Measurements from ENCODE around the gene TRIM65. TPM values are rescaled to one million over a fixed set of nuclear protein-coding genes. Genes with fewer than 3 reads are reported as not detected.

Gene TRIM65
- total RNA-seq, 2 donors from 2014 or later: 27.4 to 35.3 TPM

DNA sequence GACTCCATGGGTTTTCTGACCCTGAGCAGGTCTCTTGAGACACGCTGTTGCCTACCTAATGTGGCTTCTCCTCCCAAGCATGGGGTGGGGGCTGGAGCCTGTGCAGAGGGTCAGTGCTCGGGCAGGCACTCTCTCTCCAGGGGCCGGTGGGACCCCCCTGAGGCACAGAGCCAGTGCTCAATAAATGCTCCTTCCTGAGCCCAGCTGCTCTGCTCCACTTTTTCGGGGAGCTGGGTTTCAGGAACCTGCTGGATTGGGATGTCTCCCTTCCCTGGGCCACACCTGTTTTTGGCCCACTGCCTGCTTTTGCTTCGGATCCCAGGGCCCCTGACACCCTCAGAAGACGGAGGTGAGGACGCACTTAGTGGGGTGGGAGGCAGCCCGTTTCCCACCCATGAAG, 1.3 kb upstream of the TRIM65 start:
- Mint-ChIP-seq H3K4me3 (no peak overlapping the region), H3K36me3 (ENCODE audit: low read depth) (peaks cover 28% of the 10 kb centered on the region), H3K27me3 (ENCODE audit: insufficient read depth) (no peaks in the 10 kb centered on the region), H3K4me1 (peaks cover 24% of the 10 kb centered on the region), H3K27ac (peak overlapping the region; percentile 59), H3K9me3 (no peaks in the 10 kb centered on the region)
- H3K4me3 ChIP-seq (ENCODE audit: low read length): no peak overlapping the region
- no peaks in the 10 kb centered on the region for H3K27me3 ChIP-seq (ENCODE audit: control insufficient read depth, insufficient read depth, low read length, poor library complexity, severe bottlenecking)
- H3K36me3 ChIP-seq (ENCODE audit: control insufficient read depth, insufficient read depth, low read length): peaks cover 39% of the 10 kb centered on the region
- DNase-seq: peak; percentile 47
- WGBS, 2 experiments (ENCODE audit: insufficient coverage in 1 of 2, insufficient read length in 1 of 2): 95 to 100% methylated on average over 3 to 8 of the region's 8 CpGs
- no peaks in the 10 kb centered on the region for H3K9me3 ChIP-seq (ENCODE audit: control insufficient read depth, low read length)
- H3K4me1 ChIP-seq (ENCODE audit: control insufficient read depth, insufficient read depth, low read length): peaks cover 12% of the 10 kb centered on the region
- H3K27ac ChIP-seq (ENCODE audit: low read depth, low read length): no peak overlapping the region
- H3K9ac ChIP-seq (ENCODE audit: extremely low read depth, low read length, poor library complexity, severe bottlenecking): no peak overlapping the region
- TF ChIP-seq, protein P1, sequence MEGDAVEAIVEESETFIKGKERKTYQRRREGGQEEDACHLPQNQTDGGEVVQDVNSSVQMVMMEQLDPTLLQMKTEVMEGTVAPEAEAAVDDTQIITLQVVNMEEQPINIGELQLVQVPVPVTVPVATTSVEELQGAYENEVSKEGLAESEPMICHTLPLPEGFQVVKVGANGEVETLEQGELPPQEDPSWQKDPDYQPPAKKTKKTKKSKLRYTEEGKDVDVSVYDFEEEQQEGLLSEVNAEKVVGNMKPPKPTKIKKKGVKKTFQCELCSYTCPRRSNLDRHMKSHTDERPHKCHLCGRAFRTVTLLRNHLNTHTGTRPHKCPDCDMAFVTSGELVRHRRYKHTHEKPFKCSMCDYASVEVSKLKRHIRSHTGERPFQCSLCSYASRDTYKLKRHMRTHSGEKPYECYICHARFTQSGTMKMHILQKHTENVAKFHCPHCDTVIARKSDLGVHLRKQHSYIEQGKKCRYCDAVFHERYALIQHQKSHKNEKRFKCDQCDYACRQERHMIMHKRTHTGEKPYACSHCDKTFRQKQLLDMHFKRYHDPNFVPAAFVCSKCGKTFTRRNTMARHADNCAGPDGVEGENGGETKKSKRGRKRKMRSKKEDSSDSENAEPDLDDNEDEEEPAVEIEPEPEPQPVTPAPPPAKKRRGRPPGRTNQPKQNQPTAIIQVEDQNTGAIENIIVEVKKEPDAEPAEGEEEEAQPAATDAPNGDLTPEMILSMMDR (conservative IDR thresholded peaks at IDR 0.05): no peak

DNA sequence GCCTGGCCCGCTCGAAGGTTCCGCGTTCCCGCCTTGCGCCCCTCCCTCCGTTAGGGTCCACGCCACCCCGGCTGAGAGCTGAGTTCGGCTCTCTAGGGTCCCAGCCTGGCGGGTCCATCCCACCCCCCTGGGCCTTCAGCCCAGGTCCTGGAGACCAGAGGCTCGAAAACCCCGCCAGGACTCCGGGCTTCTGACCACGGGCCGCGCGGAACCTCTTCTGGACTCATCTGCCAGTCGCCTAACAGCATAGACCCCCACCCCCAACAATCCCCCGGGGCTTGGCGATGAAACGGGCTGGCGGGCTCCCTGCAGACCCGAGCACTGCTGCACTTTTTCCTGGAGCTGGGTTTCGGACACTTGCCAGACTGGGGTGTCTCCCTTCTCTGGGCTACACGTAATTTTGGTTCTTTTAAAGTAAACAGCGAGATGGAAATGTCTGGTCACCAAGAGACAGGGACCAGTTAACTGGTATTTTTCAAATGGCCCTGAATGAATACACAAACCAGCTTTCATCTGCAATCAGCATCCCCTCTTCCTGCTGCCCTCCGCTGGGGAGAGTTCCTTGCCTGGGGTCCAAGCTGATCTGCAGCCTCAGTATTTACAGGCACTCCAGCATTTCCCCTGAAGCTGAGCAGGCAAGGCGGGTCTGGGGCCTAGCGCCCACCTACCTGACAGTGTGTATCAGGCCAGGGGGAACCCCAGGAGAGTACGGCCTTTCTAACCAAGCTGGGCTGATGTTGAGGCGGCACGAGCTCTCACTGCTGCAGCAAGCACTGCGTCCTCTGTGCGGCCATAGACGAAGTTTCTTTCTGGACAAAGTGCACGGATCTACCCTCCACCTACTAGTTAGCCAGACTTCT, 639 bp upstream of the TRIM65 start:
- H3K9me3 Mint-ChIP-seq: no peaks in the 10 kb centered on the region

DNA sequence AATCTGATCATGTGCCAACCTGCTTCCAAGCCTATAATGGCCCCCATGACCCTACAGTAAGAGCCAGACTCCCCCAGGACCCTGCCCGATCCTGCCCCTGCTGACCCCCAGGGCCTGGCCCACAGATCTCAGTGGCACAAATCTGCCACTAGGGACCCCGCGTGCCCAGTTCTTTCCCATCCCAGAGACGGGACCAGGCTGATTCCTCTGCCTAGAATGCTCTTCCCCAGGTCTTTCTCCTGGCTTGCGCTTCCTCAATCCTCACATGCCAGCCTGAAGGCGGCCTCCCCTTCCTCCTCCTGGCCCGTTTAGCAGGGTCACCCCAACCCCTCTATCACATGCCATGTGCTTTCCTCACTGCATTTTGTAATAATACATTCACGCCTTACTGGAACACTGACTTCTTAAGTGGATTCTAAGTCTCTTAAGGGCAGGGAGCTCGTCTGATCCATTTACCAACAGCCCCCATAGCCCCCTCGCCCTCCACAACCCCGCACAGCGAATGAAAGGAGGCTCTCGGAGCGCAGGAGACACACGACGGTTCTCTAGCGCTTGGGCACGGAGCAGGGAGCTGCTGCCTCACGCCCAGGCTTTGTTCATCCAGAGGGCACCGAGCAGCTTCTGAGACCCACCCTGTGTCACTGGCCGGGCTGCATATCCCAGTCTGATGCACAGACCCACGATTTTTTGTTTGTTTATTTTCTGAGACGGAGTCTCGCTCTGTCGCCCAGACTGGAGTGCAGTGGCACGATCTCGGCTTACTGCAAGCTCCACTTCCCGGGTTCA, 1.2 kb downstream of the TRIM65 start:
- Mint-ChIP-seq H3K36me3 (ENCODE audit: low read depth) (peaks cover 25% of the 10 kb centered on the region), H3K4me3 (peak overlapping the region; percentile 72), H3K9me3 (no peaks in the 10 kb centered on the region), H3K27me3 (ENCODE audit: insufficient read depth) (no peaks in the 10 kb centered on the region), H3K27ac (peak overlapping the region; percentile 91), H3K4me1 (peaks cover 24% of the 10 kb centered on the region)
- Histone ChIP-seq H3K4me3 (ENCODE audit: low read length) (peak overlapping the region; percentile 88), H3K27ac (ENCODE audit: low read depth, low read length) (peak overlapping the region; percentile 11), H3K27me3 (ENCODE audit: control insufficient read depth, insufficient read depth, low read length, poor library complexity, severe bottlenecking) (no peaks in the 10 kb centered on the region), H3K36me3 (ENCODE audit: control insufficient read depth, insufficient read depth, low read length) (peaks cover 31% of the 10 kb centered on the region), H3K4me1 (ENCODE audit: control insufficient read depth, insufficient read depth, low read length) (peaks cover 12% of the 10 kb centered on the region), H3K9ac (ENCODE audit: extremely low read depth, low read length, poor library complexity, severe bottlenecking) (peak overlapping the region; percentile 64), H3K9me3 (ENCODE audit: control insufficient read depth, low read length) (no peaks in the 10 kb centered on the region)
- 36 to 38% methylated on average over 20 to 28 of the region's 28 CpGs for WGBS, 2 experiments (ENCODE audit: insufficient coverage in 1 of 2, insufficient read length in 1 of 2)
- DNase-seq: peak; percentile 90
- TF ChIP-seq, protein P1 (conservative IDR thresholded peaks at IDR 0.05): peak; percentile 72

More for the DNA sequence above, 639 bp upstream of the TRIM65 start:
- H3K27ac Mint-ChIP-seq: peak overlapping the region; percentile 59
- H3K4me1 Mint-ChIP-seq: peaks cover 24% of the 10 kb centered on the region
- TF ChIP-seq, protein P1 (conservative IDR thresholded peaks at IDR 0.05): no peak
- Histone ChIP-seq H3K9me3 (ENCODE audit: control insufficient read depth, low read length) (no peaks in the 10 kb centered on the region), H3K27ac (ENCODE audit: low read depth, low read length) (peak overlapping the region; percentile 4), H3K9ac (ENCODE audit: extremely low read depth, low read length, poor library complexity, severe bottlenecking) (no peak overlapping the region), H3K36me3 (ENCODE audit: control insufficient read depth, insufficient read depth, low read length) (peaks cover 36% of the 10 kb centered on the region), H3K4me1 (ENCODE audit: control insufficient read depth, insufficient read depth, low read length) (peaks cover 12% of the 10 kb centered on the region), H3K4me3 (ENCODE audit: low read length) (peak overlapping the region; percentile 88), H3K27me3 (ENCODE audit: control insufficient read depth, insufficient read depth, low read length, poor library complexity, severe bottlenecking) (no peaks in the 10 kb centered on the region)
- peak overlapping the region; percentile 72 for H3K4me3 Mint-ChIP-seq
- H3K36me3 Mint-ChIP-seq (ENCODE audit: low read depth): peaks cover 27% of the 10 kb centered on the region
- no peaks in the 10 kb centered on the region for H3K27me3 Mint-ChIP-seq (ENCODE audit: insufficient read depth)
- DNase-seq: peak; percentile 79
- 52 to 56% methylated on average over 24 to 37 of the region's 37 CpGs for WGBS, 2 experiments (ENCODE audit: insufficient coverage in 1 of 2, insufficient read length in 1 of 2)
